ENCODE measurements around the gene NRP2.

DNA sequence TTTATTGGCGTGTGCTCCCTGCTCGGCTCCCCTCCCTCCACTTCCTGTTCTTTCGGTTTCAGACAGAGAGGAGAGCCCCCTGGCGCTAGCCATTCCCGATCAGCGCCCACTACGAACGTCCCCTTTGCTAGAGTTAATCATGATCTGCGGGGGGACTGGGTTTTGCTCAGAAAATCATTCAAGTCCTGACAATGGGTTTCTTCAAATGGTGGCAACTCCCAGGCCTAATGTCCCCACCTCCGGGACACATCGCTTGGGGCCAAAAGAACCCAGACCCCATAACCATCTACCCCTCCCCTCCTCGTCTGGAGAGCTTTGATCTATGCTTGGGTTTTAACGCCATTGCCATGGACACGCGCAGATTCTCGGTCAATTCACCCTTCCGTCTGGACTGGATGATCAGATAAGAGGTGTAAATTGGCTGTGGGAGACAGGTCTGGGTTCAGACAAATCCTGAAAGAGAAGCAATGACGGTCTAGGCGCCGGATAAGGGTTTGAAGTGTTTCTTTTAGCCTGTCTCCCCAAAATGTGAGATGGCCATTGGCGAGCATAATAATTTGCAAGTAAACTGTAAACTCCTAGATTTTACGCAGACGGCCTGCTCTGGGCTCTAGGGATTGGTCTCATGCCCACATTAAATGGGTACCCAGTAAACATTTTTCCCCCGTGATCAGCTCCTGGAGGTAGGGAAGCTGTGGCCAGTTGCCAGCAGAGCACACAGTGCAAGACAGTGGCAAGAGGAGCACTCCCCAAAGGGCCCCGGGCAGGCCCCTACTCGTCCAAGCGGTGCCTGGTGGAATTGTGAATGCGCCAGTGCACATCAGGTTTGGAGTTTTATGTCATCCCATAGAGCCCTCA is 4.7 kb downstream of the NRP2 start:
- TF ChIP-seq, protein P1, sequence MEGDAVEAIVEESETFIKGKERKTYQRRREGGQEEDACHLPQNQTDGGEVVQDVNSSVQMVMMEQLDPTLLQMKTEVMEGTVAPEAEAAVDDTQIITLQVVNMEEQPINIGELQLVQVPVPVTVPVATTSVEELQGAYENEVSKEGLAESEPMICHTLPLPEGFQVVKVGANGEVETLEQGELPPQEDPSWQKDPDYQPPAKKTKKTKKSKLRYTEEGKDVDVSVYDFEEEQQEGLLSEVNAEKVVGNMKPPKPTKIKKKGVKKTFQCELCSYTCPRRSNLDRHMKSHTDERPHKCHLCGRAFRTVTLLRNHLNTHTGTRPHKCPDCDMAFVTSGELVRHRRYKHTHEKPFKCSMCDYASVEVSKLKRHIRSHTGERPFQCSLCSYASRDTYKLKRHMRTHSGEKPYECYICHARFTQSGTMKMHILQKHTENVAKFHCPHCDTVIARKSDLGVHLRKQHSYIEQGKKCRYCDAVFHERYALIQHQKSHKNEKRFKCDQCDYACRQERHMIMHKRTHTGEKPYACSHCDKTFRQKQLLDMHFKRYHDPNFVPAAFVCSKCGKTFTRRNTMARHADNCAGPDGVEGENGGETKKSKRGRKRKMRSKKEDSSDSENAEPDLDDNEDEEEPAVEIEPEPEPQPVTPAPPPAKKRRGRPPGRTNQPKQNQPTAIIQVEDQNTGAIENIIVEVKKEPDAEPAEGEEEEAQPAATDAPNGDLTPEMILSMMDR (IDR thresholded peaks at IDR 0.05) = no peak
- TF ChIP-seq POLR2AphosphoS5 (IDR thresholded peaks at IDR 0.05) = no peak
- TF ChIP-seq EP300 (IDR thresholded peaks at IDR 0.05) = no peak

Data from esophagus muscularis mucosa (tissue), 4 donors.